ENCODE data around the gene CAPN15. TPM values are rescaled to one million over a fixed set of nuclear protein-coding genes. Genes with fewer than 3 reads are reported as not detected.

The CAPN15 gene
- total RNA-seq, 4 donors from 2014 or later, result 21.8 to 42.7 (median 29.2) TPM

GRCh38 chr16:569445-570254 lies 42.1 kb downstream of the CAPN15 start, which contains the start of gene PIGQ:
PIGQ (plus strand) TSS chr16:569968; CDS start chr16:574075, 4,107 bp downstream.
- peak within 1 kb of the TSS; percentile 9 to 88 (median 79) for H3K27ac ChIP-seq
- ATAC-seq, result peak; percentile 83
- H3K4me3 ChIP-seq, result peak within 1 kb of the TSS; percentile 75 to 97
- no peaks in the 10 kb centered on the region for H3K9me3 ChIP-seq
- H3K36me3 ChIP-seq, result peaks cover 0 to 27% of the 10 kb centered on the region in 2 donors
- peaks cover 0 to 64% (median 38%) of the 10 kb centered on the region in 3 donors for H3K4me1 ChIP-seq
- peak; percentile 33 to 44 for TF ChIP-seq POLR2A (IDR thresholded peaks at IDR 0.05)
- no peak for TF ChIP-seq CTCF (IDR thresholded peaks at IDR 0.05)
- no CpG with 5 or more reads among the region's 87 CpGs for WGBS, 2 donors (ENCODE audit: low coverage in 1 of 2)
- H3K27me3 ChIP-seq, result peaks cover 7% of the 10 kb centered on the region

GRCh38 chr16:572865-573650 lies 45.5 kb downstream of the CAPN15 start:
- H3K4me1 ChIP-seq, result peaks cover 0 to 40% (median 14%) of the 10 kb centered on the region in 3 donors
- H3K27ac ChIP-seq, result no peak overlapping the region
- TF ChIP-seq CTCF (IDR thresholded peaks at IDR 0.05), result no peak
- TF ChIP-seq EP300 (IDR thresholded peaks at IDR 0.05), result no peak
- no peak for TF ChIP-seq POLR2AphosphoS5 (IDR thresholded peaks at IDR 0.05)
- no peak for TF ChIP-seq POLR2A (IDR thresholded peaks at IDR 0.05)
- no peaks in the 10 kb centered on the region for H3K9me3 ChIP-seq
- WGBS, 2 donors (ENCODE audit: low coverage in 1 of 2), result 70 to 72% methylated on average over 7 to 14 of the region's 27 CpGs
- ATAC-seq, result no peak
- no peak overlapping the region for H3K4me3 ChIP-seq
- no peaks in the 10 kb centered on the region for H3K27me3 ChIP-seq
- H3K36me3 ChIP-seq, result peaks cover 0 to 44% of the 10 kb centered on the region in 2 donors

- Histone ChIP-seq H3K27me3 (no peaks in the 10 kb centered on the region), H3K9me3 (no peaks in the 10 kb centered on the region), H3K36me3 (peaks cover 0 to 44% of the 10 kb centered on the region in 2 donors), H3K4me1 (peaks cover 0 to 36% (median 6%) of the 10 kb centered on the region in 3 donors), H3K4me3 (no peak overlapping the region), H3K27ac (no peak overlapping the region)
- no CpG with 5 or more reads among the region's 46 CpGs for WGBS, 2 donors (ENCODE audit: low coverage in 1 of 2)
- no peak for ATAC-seq
- no peak for TF ChIP-seq POLR2A (IDR thresholded peaks at IDR 0.05)
- TF ChIP-seq EP300 (IDR thresholded peaks at IDR 0.05), result no peak
- TF ChIP-seq POLR2AphosphoS5 (IDR thresholded peaks at IDR 0.05), result no peak
- no peak for TF ChIP-seq CTCF (IDR thresholded peaks at IDR 0.05)
These were observed 46.7 kb downstream of the CAPN15 start for GRCh38 chr16:574021-574760.

GRCh38 chr16:575354-576196 lies 48.1 kb downstream of the CAPN15 start:
- Histone ChIP-seq H3K4me3 (no peak overlapping the region), H3K4me1 (peaks cover 0 to 31% (median 1%) of the 10 kb centered on the region in 3 donors), H3K27ac (no peak overlapping the region), H3K9me3 (no peaks in the 10 kb centered on the region), H3K36me3 (peaks cover 0 to 47% of the 10 kb centered on the region in 2 donors), H3K27me3 (no peaks in the 10 kb centered on the region)
- no CpG with 5 or more reads among the region's 36 CpGs for WGBS, 2 donors (ENCODE audit: low coverage in 1 of 2)
- no peak for ATAC-seq
- TF ChIP-seq POLR2AphosphoS5 (IDR thresholded peaks at IDR 0.05), result no peak
- TF ChIP-seq POLR2A (IDR thresholded peaks at IDR 0.05), result no peak
- TF ChIP-seq CTCF (IDR thresholded peaks at IDR 0.05), result no peak
- no peak for TF ChIP-seq EP300 (IDR thresholded peaks at IDR 0.05)

Data from gastroesophageal sphincter (tissue), 4 donors.